Prostate gland (tissue), 2 donors: Measurements from ENCODE around the gene ERAS. TPM values are rescaled to one million over a fixed set of nuclear protein-coding genes. Genes with fewer than 3 reads are reported as not detected.

Experiments used
- DNase-seq: peaks from one replicate; pipeline ENCODE4 v3.0.0-alpha.2; 2019; ENCODE audit warnings: low spot score
- H3K27ac ChIP-seq, 2 donors: fragments of 200-600 bp; sonication (generic); 2 replicates each; pipeline ENCODE4 v1.5.1; 2017 to 2019
- H3K27me3 ChIP-seq: fragments of 200-600 bp; sonication (generic); replicated peaks from 2 replicates; pipeline ENCODE4 v1.5.1; 2019; ENCODE audit not compliant: insufficient read depth
- H3K36me3 ChIP-seq, 2 donors: fragments of 200-600 bp; sonication (generic); 1 replicate in 1 of 2; 2 replicates in 1 of 2; pipeline versions ENCODE4 v1.5.1 to v1.8.1; 2017 to 2019
- H3K4me1 ChIP-seq: fragments of 200-600 bp; sonication (generic); replicated peaks from 2 replicates; pipeline ENCODE4 v1.5.1; 2019
- H3K4me3 ChIP-seq, 2 donors: fragments of 200-600 bp; sonication (generic); 2 replicates each; pipeline ENCODE4 v1.5.1; 2017 to 2019
- H3K9me3 ChIP-seq: fragments of 200-600 bp; sonication (generic); 2 replicates; pipeline ENCODE4 v1.5.1; 2017
- POLR2A ChIP-seq: fragments of 450-650 bp; IDR thresholded peaks from one replicate; pipeline ENCODE4 v1.6.1; 2016; ENCODE audit warnings: antibody characterized with exemption, mild to moderate bottlenecking
- POLR2AphosphoS5 ChIP-seq: sonication (generic); formaldehyde crosslinking; IDR thresholded peaks from one replicate; pipeline ENCODE4 v1.6.1; 2017; ENCODE audit warnings: antibody characterized with exemption
- WGBS: methylation state at CpG from one replicate; pipeline ENCODE4 v1.1.5; 2018; 5-methylcytosine and 5-hydroxymethylcytosine counted together
- intact Hi-C: fragments of 100-400 bp; cut with DNase I; formaldehyde crosslinking; loops from one replicate; pipeline ENCODE4 v1.14.2; 2022
- total RNA-seq, 2 donors: library from RNA; depleted of rRNA; stranded (reverse); fragments of >200 nt; gene quantifications; one replicate each; pipeline ENCODE4 v1.1.0, GENCODE V29; 2016
- TF ChIP-seq, protein P1 (sequence below), 4 experiments: fragments of 200-600 bp in 2 of 4; fragments of 450-650 bp in 2 of 4; sonication (generic) in 2 of 4; IDR thresholded peaks; 1 replicate in 3 of 4; 2 replicates in 1 of 4; pipeline ENCODE4 v1.5.1; 2016 to 2019; ENCODE audit warnings: antibody characterized with exemption in 4 of 4, mild to moderate bottlenecking in 2 of 4, moderate library complexity in 2 of 4

The ERAS gene
- total RNA-seq, 2 donors from 2014 or later: not detected

GRCh38 chrX:48826876-48827653 is 752 bp downstream of the ERAS start:
- no peaks in the 10 kb centered on the region for H3K36me3 ChIP-seq
- H3K9me3 ChIP-seq: no peaks in the 10 kb centered on the region
- 71% methylated on average over 28 of the region's 73 CpGs for WGBS
- no peak for TF ChIP-seq POLR2AphosphoS5
- intact Hi-C loops: no loop called here
- no peaks in the 10 kb centered on the region for H3K4me1 ChIP-seq
- no peak overlapping the region for H3K4me3 ChIP-seq
- H3K27me3 ChIP-seq: no peaks in the 10 kb centered on the region
- DNase-seq: no peak
- no peak overlapping the region for H3K27ac ChIP-seq

DNA sequence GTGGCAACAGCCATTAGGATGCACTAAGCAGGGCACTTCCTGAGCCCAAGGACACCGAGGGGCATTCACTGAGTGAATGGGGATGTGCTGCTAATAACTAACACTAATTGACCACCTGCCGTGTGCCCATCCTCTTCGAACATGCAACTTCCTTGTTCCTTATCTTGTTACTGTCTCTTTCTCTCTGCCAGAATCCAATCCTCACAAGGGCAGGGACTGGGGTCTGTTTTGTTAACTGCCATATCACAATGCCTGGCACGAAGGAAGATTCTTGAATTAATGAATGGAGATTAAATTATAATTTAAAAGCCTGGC is 1.3 kb downstream of the ERAS start:
- no peak for TF ChIP-seq POLR2A
- TF ChIP-seq POLR2AphosphoS5: no peak
- TF ChIP-seq, protein P1, sequence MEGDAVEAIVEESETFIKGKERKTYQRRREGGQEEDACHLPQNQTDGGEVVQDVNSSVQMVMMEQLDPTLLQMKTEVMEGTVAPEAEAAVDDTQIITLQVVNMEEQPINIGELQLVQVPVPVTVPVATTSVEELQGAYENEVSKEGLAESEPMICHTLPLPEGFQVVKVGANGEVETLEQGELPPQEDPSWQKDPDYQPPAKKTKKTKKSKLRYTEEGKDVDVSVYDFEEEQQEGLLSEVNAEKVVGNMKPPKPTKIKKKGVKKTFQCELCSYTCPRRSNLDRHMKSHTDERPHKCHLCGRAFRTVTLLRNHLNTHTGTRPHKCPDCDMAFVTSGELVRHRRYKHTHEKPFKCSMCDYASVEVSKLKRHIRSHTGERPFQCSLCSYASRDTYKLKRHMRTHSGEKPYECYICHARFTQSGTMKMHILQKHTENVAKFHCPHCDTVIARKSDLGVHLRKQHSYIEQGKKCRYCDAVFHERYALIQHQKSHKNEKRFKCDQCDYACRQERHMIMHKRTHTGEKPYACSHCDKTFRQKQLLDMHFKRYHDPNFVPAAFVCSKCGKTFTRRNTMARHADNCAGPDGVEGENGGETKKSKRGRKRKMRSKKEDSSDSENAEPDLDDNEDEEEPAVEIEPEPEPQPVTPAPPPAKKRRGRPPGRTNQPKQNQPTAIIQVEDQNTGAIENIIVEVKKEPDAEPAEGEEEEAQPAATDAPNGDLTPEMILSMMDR (IDR thresholded peaks at IDR 0.05): no peak
- no peaks in the 10 kb centered on the region for H3K27me3 ChIP-seq
- intact Hi-C loops: no loop called here
- no peaks in the 10 kb centered on the region for H3K9me3 ChIP-seq
- 56% methylated on average over 4 of the region's 4 CpGs for WGBS
- no peak overlapping the region for H3K27ac ChIP-seq
- no peak for DNase-seq
- H3K36me3 ChIP-seq: no peaks in the 10 kb centered on the region
- no peaks in the 10 kb centered on the region for H3K4me1 ChIP-seq
- no peak overlapping the region for H3K4me3 ChIP-seq

DNA sequence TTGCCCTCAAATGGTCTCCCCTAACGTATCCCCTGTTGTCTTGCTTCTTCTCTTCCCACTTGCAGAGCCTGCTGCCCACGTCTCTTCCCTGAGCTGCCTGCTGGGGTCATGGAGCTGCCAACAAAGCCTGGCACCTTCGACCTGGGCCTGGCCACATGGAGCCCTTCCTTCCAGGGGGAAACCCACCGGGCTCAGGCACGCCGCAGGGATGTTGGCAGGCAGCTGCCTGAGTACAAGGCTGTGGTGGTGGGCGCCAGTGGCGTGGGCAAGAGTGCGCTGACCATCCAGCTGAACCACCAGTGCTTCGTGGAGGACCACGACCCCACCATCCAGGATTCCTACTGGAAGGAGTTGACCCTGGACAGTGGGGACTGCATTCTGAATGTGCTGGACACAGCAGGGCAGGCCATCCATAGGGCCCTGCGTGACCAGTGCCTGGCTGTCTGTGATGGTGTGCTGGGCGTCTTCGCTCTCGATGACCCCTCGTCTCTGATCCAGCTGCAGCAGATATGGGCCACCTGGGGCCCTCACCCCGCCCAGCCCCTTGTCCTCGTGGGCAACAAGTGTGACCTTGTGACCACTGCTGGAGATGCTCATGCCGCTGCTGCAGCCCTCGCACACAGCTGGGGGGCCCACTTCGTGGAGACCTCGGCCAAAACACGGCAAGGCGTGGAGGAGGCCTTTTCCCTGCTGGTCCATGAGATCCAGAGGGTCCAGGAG is 2.9 kb downstream of the ERAS start:
- H3K36me3 ChIP-seq: no peaks in the 10 kb centered on the region
- no peaks in the 10 kb centered on the region for H3K27me3 ChIP-seq
- 84% methylated on average over 12 of the region's 24 CpGs for WGBS
- no peaks in the 10 kb centered on the region for H3K4me1 ChIP-seq
- no peak overlapping the region for H3K27ac ChIP-seq
- no peak for TF ChIP-seq POLR2A
- TF ChIP-seq, protein P1 (IDR thresholded peaks at IDR 0.05): no peak
- TF ChIP-seq POLR2AphosphoS5: no peak
- H3K9me3 ChIP-seq: no peaks in the 10 kb centered on the region
- intact Hi-C loops: no loop called here
- DNase-seq: no peak
- no peak overlapping the region for H3K4me3 ChIP-seq

DNA sequence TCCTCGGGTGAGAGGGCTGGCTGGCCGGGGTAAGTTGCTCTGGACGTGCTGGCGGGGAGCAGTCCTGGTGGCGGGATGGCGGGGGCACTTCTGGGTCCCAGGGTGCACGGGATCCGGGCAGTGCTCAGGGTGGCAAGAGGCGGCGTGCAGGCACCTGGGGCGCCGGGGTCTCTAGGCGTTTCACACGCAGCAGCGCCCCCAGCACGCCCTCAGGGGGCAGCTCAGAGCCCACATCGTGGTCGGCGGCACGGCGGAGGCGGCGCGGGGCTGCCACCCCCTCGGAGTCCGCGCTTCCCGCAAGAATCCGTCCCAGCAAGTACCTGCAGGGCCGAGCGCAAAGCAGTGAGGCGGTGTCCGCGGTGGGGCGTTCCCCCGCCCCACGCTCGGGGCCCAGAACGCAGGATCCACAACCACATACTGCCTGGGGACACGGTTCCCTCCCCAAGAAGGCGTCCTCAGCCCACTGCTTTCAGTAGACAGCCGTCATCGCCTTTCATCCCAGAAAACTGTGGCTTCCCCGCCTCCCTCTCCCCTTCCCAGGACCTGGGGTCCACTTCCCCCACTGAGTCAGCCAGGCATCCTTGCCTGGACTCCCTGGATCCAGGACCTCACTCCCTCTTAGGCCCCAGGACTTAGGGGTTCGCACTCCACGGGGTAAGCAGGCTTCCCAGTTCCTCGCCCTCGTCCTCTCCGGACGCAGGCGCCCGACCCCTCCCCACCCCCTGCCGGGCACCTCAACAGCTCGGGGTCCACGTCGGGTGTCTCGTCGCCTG is 5.0 kb downstream of the ERAS start:
- Histone ChIP-seq H3K4me1 (no peaks in the 10 kb centered on the region), H3K36me3 (no peaks in the 10 kb centered on the region), H3K27ac (no peak overlapping the region), H3K27me3 (no peaks in the 10 kb centered on the region), H3K9me3 (no peaks in the 10 kb centered on the region), H3K4me3 (no peak overlapping the region)
- no peak for DNase-seq
- no peak for TF ChIP-seq POLR2AphosphoS5
- TF ChIP-seq, protein P1 (IDR thresholded peaks at IDR 0.05): no peak
- TF ChIP-seq POLR2A: no peak
- 42% methylated on average over 11 of the region's 58 CpGs for WGBS
- intact Hi-C loops: no loop called here

DNA sequence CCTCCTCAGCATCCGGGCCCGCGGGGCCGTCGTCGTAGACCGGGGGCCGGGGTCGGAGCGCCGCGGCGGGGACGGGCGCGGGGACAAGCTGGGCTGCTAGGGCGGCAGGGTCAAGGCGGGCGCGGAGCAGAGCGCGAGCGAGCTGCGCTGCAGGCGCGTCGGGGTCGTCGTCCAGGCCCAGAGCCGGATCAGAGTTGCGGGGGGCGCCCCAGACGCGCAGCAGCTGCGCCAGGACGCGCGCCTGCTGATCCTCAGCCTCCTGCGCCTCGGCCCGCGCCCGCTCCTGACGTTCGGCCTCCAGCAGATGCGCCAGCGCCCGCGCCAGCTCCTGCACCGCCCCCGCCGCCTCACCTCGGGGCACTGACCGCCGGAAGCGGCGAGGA is 5.6 kb downstream of the ERAS start:
- TF ChIP-seq POLR2A (no peak), POLR2AphosphoS5 (no peak)
- TF ChIP-seq, protein P1 (IDR thresholded peaks at IDR 0.05): no peak
- no peaks in the 10 kb centered on the region for H3K36me3 ChIP-seq
- H3K27me3 ChIP-seq: no peaks in the 10 kb centered on the region
- H3K4me1 ChIP-seq: no peaks in the 10 kb centered on the region
- no peak overlapping the region for H3K4me3 ChIP-seq
- H3K27ac ChIP-seq: no peak overlapping the region
- intact Hi-C loops: no loop called here
- DNase-seq: no peak
- 20% methylated on average over 1 of the region's 57 CpGs for WGBS
- H3K9me3 ChIP-seq: no peaks in the 10 kb centered on the region
